Epidermal melanocyte (primary cell): Measurements from ENCODE around the gene MICOS13.

ENCODE experiments used
- DNase-seq: peaks from one replicate; pipeline ENCODE4 v3.0.0; 2011; ENCODE audit warnings: low spot score; ENCODE audit not compliant: insufficient read length

MICOS13 gene

DNA sequence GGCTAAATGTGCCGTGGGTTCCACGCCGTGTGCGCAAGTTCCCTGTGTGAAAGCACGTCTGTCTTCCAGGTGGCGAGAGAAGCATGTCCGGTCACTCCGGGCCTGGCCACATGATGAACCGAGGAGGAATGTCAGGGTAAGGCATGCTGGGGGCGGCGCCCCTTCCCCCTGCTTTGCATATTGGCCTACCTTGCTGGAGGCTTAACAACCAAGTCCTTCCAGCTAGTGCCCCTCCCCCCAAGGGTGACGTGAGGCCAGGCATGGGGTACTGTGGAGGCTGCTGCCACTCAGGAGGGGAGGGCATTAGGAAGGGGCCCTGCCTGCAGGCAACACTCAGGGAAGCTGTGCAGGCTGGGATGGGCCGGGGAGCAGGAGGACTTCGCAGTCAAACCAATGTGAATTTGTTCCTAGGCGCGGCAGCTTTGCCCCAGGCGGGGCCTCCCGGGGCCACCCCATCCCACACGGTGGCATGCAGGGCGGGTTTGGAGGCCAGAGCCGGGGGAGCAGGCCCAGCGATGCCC is 12.5 kb downstream of the MICOS13 start:
- DNase-seq, result no peak

DNA sequence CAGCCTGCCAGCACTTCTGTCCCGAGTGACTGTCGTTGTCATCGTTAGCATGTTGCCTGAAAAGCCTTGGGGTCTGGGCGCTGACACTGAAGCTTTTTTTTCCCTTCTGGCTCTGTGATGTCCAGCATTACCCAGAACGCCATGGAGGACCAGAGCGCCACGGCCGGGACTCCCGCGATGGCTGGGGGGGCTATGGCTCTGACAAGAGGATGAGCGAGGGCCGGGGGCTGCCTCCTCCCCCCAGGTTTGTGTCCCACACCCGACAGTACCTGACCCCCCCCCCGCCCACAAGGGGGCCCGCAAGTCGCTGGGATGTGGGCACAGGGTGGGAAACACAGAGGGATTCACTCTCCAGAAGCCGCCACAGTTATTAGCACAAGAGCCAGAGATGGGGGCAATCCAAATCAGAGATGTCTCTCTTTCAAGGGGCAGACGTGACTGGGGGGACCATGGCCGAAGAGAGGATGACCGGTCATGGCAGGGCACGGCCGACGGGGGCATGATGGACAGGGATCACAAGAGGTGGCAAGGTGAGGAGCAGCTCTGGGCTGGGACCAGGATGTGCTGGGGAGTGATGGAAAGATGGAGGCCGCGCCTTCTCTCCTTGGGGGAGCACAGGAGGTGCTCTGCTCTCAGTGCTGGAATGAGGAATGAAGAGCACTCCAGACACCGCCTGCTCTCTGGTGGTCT is 13.2 kb downstream of the MICOS13 start:
- DNase-seq, result no peak

DNA sequence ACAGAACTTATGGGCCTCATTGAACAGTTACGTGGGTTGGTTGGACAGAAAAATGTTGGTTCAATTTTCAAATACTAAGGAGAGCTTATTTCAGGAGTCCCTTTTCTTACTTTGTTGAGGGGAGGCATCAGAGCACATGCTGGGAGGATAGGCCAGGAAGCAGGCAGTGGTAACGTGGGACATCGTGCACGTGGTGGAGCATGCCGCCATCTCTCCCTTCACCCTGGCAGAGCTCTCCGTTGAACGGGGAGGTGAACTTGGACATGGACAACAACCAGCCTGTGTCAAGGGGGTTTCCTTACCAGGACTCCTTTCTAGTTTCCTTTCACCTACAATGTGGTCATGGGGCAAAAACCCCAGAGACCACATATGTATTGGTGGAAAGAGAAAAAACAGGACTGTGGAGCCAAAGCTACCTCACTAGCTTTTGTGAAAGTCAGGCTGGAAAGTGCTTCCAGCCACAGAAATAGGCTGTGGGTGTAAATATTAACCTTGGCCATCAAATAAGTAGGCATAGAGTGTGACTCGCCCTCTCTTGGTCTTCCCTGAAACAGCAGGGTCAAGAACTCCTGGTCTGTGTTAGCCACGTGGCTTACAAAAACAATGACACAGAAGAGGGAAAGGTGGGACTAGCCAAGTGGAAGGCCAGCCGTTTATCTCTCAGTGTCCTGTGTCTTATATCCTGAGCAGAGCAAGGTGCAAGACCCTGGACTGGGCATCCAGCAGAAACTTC is 14.4 kb downstream of the MICOS13 start:
- no peak for DNase-seq

DNA sequence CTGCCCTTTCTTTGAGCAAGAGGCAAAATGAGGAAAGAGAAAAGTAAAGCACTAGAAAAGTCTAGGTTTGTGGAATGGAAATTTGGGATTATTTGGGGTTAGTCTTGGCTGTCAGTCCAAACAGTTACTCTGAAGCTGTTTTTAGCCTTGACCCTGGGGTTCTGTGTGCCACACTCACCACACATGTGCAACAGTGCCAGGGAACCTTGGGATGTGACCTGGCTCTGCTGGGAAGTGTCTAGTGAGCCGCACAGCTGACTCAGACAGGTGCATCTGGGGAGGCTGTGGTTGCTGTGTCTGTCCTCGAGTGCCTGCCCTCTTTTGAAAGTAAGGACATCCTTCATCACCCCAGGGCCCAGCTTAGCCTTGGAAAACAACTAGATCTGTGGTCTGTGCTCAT is 15.8 kb downstream of the MICOS13 start:
- DNase-seq, result no peak

DNA sequence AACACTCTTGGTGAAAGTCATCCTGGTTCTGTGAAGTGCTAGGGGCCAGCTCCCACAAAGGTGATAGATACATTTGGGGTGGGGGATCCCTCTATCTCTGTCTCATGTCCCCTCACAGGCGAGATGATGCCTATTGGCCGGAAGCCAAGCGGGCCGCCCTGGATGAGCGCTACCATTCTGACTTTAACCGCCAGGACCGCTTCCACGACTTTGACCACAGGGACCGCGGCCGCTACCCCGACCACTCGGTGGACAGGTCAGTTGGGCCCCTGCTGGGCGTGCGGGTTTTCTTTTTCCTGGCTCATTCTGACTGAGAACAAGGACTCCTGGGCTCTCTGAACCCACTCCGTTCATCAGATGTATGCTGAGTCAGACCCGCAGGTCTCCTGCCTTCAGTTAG is 16.4 kb downstream of the MICOS13 start:
- DNase-seq, result no peak

DNA sequence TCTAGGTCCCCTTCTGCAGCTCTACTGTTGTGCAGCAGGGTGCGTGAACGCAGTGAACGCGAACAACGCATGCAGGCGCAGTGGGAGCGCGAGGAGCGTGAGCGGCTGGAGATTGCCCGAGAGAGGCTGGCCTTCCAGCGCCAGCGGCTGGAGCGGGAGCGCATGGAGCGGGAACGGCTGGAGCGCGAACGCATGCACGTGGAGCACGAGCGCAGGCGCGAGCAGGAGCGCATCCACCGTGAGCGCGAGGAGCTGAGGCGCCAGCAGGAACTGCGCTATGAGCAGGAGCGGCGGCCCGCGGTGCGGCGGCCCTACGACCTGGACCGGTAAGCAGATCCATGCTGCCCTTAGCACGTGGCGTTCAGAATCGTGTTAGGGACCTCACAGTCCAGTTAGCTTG is 18.8 kb downstream of the MICOS13 start:
- no peak for DNase-seq

DNA sequence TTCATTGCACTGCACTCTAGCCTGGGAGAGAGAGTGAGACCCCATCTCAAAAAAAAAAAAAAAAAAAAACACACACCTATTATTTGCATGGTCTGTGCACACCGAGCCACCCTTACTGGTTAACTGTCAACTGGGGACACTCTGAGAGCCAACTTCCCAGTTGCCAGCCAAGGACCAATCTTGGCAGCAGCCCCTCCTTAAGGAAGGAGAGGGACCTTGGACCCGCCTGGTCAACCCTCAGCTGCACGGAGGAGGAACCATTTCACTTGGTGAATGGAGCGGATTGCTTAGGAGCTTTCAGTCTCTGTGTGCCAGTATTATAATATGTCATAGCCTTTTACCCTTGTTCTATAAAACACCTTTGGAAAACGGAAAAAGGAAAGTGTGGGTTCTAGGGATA is 24.9 kb downstream of the MICOS13 start:
- DNase-seq, result no peak

DNA sequence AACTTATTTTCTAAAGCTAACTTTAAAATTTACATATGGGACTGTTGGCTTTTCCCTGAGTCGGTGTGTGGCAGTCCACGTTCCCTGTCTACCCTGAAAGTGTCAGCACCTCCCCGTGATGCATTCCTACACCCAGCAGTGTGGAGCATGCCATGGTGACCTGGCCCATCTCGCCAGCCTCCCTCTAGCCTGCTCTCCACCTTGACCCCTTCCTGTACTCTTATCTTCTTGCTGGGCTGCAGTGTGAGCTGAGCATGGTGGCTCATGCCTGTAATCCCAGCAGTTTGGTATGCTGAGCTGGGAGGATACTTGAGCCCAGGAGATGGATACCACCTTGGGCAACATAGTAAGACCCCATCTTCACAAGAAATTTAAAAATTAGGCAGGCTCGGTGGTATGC is 25.4 kb downstream of the MICOS13 start:
- no peak for DNase-seq

DNA sequence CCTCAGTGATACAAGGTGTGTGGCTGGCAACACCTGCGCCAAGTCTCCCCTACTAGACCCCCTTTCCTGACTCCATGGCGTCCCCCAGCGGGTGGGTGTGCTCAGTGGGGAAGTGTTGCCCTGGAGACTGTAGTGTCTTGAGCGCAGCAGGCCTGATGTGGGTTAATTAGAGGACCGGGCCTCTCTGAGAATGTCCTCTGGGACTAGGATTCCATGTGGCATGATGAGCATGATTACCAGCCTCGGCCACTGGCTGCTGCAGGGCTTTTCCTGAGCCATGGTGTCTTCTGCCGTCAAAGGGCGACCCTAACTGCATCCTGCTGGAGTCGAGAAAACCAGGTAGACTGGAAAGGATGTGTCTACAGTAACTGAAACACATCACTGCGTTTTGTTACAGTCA is 28.1 kb downstream of the MICOS13 start:
- DNase-seq, result peak; percentile 1

DNA sequence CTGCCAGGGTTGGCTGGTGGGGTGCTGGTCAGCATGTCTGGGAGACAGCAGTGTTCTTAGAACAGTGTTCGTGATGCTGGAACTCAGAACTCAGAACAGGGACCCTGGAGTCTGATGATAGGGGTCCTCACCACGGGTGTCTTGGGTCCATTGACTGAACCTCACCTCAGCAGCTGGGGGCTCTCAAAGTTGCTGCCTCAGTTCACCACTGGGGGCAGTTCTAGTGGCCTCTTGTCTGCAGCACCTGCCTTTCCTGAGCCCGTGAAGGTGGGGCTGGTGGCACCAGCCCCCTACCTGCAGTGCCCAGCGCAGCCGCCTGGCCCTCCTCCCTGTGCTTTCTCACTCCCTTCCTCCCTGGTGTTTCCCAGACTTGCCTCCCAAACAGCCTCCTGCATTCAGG is 29.0 kb downstream of the MICOS13 start:
- DNase-seq, result no peak

DNA sequence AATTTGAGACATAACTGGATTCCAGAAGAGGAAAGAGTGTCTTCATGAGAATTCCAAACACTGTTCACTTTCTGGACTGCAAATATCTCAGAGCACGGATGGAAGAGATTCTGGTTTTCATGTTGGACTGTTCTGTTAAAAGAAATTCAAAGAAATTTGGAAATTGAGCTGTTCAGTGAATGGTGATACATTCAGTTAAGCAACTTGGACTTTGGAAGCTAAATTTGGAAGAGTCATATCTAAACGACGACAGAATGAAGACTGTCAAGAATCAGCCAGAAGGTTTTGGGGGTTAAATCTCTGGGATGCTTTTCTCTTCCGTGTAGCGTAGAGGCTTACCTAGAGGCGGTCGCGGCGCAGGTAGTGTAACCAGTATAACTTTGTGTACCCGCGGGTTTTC is 31.9 kb downstream of the MICOS13 start:
- peak; percentile 1 for DNase-seq

DNA sequence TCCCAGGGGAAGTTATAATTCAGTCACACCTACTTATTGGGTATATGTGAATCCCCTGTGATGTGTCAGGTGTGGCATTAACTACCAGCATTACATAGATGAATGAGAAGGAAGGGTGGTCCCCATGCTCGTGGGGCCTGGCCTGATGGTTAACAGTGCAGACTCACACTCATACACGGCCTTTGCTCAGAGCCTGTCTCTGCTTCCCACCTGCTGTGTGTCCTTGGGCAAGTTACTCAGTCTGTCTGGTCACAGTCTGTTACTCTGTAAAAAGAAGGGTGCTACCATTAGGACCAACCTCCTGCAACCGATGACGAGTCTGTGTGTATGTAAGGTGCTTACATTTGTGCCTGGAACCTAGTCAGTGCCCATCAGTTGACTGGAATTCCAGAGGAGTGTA is 33.6 kb downstream of the MICOS13 start:
- peak; percentile 0 for DNase-seq

DNA sequence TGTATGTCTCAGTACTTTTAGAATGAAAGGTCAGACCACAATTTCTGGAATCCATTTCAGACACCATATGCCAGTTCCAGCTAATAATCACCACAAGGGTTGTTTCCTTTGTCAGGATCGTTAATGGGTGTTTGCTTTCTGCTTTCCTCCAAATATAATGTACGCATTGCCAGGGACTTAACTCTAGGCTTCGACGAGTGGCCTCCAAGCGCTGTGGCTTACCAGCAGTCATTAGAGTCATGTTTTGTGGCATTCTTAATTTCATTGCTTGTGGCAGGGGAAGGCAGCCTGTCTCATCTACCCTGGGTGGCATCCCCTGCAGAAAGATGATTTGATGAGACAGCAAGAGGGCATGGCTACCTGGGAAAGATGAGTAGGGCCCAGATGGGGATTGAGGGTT is 34.9 kb downstream of the MICOS13 start:
- DNase-seq, result peak; percentile 1

DNA sequence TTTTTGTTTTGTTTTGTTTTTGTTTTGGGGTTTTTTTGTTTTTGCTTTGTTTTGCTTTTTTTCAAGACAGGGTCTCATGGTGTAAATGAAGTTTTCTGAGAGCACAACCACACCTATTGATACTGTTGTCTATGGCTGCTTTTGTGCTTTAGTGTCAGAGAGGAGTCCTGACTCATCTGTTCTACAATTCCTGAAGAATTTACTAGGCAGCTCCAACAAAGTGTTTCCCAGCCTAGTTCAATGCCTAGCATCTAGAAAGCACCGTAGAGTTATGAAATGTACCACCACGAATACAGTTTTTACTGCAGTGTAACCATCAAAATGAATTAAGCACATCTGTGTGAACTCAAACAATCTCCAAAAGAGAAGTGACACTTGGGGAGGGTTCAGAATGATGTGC is 36.3 kb downstream of the MICOS13 start:
- peak; percentile 17 for DNase-seq

DNA sequence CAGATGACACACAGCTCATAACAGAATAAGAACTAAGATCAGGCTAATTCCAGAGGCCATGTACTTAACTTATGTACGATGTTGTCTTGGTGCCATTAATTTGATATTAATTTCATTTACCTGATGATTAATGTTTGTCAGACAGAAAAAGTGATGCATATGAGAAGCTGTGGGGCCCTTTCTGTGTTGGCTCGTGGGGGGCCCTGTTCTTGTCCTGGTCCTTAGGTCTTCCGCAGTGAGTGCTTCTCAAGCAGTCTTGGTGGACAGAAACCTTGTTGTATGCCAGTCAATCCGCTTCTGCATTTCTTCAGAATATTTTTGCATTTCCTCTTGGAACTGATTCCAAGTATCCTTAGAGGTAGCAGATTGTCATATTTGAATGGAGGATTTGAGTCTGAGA is 37.3 kb downstream of the MICOS13 start:
- peak; percentile 2 for DNase-seq

DNA sequence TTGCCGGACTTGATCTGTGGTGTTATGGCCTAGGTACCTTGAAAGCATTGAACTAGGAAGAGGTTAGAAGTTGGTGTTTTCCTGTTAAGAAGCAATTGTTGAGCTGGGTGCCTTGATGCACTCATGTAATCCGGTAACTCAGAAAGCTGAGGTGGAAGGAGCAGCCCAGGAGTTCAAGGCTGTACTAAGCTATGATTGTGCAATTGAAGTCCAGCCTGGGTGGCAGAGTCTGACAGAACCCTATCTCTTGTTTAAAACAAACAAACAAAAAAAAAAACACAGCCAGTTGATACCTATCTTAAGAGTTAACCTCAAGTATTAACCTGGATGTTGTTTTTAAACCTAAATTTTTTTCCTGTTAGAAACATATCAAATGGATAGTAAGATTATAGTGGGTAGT is 38.1 kb downstream of the MICOS13 start:
- DNase-seq, result peak; percentile 4

DNA sequence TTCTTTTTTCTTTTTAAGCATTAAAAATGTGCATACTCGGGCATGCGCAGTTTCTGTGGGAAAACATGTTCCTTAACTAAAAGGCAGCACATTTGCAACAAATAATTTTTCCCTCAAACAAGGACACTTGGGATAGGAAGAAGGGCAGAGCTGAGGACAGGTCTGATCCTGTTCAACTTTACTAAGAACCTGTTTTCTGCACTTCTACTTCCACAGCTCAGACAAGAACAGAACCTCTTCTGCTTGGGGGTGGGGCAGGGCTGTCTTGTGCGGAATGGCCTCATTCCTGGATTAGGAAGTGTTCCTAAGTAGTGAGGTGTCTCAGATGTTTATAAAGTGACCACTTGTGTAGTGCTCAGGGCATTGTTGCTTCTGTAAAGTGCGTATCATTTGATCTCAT is 39.1 kb downstream of the MICOS13 start:
- no peak for DNase-seq

DNA sequence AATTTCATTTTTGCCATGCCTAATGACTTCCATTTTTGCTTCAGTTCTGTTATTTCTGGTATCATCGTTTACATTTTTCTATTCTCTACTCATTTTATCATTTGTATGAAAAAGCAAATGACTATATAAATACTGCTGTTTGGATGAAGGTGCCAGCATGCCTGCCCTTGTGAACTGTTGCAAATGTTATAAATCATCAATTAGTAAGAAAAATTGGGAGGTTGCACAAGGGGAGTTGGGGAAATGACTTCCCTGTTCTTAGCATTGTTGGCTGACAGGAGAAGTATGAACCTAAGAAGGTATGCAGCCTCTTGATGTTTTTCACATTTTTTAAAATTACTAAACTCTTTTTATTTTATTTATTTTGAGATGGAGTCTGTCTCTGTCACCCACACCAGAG is 42.3 kb downstream of the MICOS13 start:
- no peak for DNase-seq

DNA sequence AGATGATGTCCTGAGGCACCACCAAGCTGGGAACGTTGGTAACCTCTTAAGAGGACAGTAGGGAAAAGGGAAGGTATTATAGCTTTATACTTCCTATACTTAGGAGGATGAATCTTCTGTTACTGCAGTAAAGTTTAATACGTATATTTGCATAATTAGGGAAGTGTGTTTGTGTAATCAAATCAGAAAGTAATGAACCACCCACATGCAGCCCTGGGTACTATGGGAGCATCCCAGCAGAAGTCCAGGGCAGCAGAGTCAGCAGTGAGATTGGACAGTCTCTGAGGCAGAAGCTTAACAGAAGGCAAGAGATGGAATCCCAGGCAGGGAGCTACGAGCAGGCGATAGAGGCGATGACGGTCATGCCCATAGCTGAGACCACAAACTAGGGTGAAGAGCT is 44.9 kb downstream of the MICOS13 start:
- DNase-seq, result no peak

DNA sequence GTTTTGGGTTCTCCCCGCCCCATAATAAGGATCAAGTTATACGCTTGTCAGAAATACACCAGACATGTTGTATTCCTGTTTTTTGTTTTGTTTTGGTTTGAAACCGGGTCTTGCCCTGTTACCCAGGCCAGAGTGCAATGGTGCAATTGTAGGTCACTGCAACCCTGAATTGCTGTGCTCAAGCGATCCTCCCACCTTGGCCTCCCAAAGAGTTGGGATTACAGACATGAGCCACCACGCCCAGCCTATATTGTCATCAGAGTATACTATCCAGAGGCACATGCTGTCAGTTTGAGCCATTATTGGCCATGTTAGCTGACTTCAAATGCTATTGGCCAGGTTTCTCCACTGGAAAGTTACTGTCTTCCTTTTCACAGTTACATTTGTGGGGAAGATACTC is 47.7 kb downstream of the MICOS13 start:
- no peak for DNase-seq

DNA sequence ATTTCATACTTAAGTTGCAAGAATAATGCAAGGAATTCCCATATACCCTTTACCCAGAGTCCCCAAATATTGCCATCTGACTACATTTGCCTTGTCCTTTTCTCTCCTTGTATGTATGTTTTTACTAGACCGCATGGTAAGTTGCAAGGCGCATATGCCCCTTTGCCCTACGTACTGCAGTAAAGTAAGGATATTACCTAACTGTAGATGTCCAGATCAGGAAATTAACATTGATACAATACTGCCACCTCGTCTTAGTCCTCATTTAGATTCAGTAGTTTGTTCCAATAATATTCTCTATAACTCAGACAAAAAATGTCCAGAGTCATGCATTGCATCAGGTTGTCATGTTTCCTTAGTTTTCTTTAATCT is 48.1 kb downstream of the MICOS13 start:
- no peak for DNase-seq

DNA sequence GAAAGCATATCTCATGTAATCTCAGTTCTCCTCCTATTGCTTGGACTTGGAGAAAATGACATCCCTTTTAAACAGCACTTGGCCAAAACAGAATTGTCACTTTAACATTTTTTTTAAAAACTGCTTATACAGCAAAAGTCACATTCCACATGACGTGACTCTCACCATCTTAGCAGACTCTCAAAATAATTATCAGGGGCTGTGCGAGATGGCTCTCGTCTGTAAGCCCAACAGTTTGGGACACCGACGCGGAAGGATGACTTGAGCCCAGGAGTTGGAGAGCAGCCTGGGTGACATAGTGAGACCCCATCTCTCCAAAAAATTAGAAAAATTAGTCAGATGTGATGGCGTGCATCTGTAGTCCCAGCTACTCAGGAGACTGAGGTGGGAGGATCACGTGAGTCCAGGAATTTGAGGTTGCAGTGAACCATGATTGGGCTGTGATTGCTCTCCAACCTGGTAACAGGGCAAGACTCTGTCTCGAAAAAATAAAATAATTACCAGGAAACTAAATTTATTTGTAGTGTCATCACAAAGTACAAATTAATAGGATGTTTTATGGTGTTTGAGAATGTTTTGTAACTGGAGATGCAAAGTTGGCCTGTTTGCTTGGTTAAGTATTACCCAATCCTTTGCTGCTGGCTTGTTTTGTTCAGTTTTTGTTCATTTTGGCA is 48.6 kb downstream of the MICOS13 start:
- DNase-seq, result no peak
